GM12878 (cell line): ENCODE data around the gene KMT2E. TPM values are rescaled to one million over a fixed set of nuclear protein-coding genes. Genes with fewer than 3 reads are reported as not detected.

Experiments used
- CTCF ChIP-seq, 3 experiments: IDR thresholded peaks in 2 of 3; conservative IDR thresholded peaks in 1 of 3; 2 replicates each; pipeline ENCODE4 v1.5.1; 2011; ENCODE audit warnings: low read depth in 3 of 3, low read length in 3 of 3, mild to moderate bottlenecking in 3 of 3, control low read depth in 2 of 3, moderate library complexity in 2 of 3, inconsistent platforms in 1 of 3, mixed read lengths in 1 of 3; ENCODE audit not compliant: control insufficient read depth in 2 of 3, insufficient read depth in 1 of 3; ENCODE audit errors: extremely low read depth in 1 of 3
- IKZF2 ChIP-seq, 2 experiments: fragments of 450-650 bp; IDR thresholded peaks; 2 replicates each; pipeline ENCODE4 v1.6.1; 2017; ENCODE audit warnings: mild to moderate bottlenecking in 2 of 2, moderate library complexity in 2 of 2
- JUND ChIP-seq: IDR thresholded peaks from 2 replicates; pipeline ENCODE4 v1.6.1; 2012; ENCODE audit warnings: low read depth, mild to moderate bottlenecking, low read length, improper control_type of control experiment, moderate library complexity
- MXI1 ChIP-seq: fragments of 150-350 bp; IDR thresholded peaks from 2 replicates; pipeline ENCODE4 v1.6.1; 2011; ENCODE audit warnings: low read depth, mild to moderate bottlenecking, inconsistent platforms, low read length, improper control_type of control experiment
- MYC ChIP-seq: IDR thresholded peaks from 2 replicates; pipeline ENCODE4 v1.6.1; 2011; ENCODE audit warnings: mild to moderate bottlenecking, low read length, moderate library complexity, inconsistent platforms; ENCODE audit not compliant: insufficient read depth, insufficient replicate concordance, insufficient read length, severe bottlenecking
- POLR2AphosphoS2 ChIP-seq: IDR thresholded peaks from 2 replicates; pipeline ENCODE4 v1.6.1; 2011; ENCODE audit warnings: low read depth, mild to moderate bottlenecking, low read length, improper control_type of control experiment, moderate library complexity
- REST ChIP-seq: IDR thresholded peaks from 2 replicates; pipeline ENCODE4 v1.6.1; 2012; ENCODE audit warnings: mild to moderate bottlenecking, low read depth, low read length
- SREBF1 ChIP-seq: IDR thresholded peaks from 2 replicates; pipeline ENCODE4 v1.6.1; 2012; ENCODE audit warnings: mild to moderate bottlenecking, low read length
- SUPT20H ChIP-seq: IDR thresholded peaks from 2 replicates; pipeline ENCODE4 v1.6.1; 2011; ENCODE audit warnings: low read depth, mild to moderate bottlenecking, low read length, moderate library complexity, borderline replicate concordance; ENCODE audit not compliant: control insufficient read depth
- polyA plus RNA-seq, 11 experiments: library from polyadenylated mRNA; depleted of rRNA in 4 of 11; unstranded in 6 of 11; stranded (reverse) in 5 of 11; fragments of >200 nt; fragmentation: Nextera tagmentation in 4 of 11; fragmentation: Illumina TruSeq in 1 of 11; extraction: Ambion mirVana in 4 of 11; extraction: Trizol in 1 of 11; gene quantifications; 1 replicate in 1 of 11; 2 replicates in 10 of 11; pipeline versions ENCODE4 v1.2.1 to v1.2.3, GENCODE V29; 2011 to 2016; ENCODE audit warnings: inconsistent platforms in 2 of 11, missing spikeins in 2 of 11, low read depth in 1 of 11
- total RNA-seq, 4 experiments: library from RNA; depleted of rRNA in 3 of 4; stranded (reverse); fragments of >200 nt in 3 of 4; fragmentation: Illumina TruSeq in 1 of 4; extraction: Trizol in 1 of 4; gene quantifications; 2 replicates each; pipeline versions ENCODE4 v1.2.1 to v1.2.3, GENCODE V29; 2013 to 2021

The KMT2E gene
- total and polyA plus RNA-seq, 10 of the 15 experiments (the other 5 are each of a cell fraction or from before 2014, with no cell fraction given): 13.2 to 68.1 (median 34.1) TPM

GRCh38 chr7:104966022-104966421 is 48.0 kb upstream of the KMT2E start (continued):
- no peak for TF ChIP-seq CTCF (IDR thresholded peaks at IDR 0.05 in 2 of 3, conservative IDR thresholded peaks at IDR 0.05 in 1 of 3; ENCODE audit: control insufficient read depth in 2 of 3, extremely low read depth in 1 of 3, insufficient read depth in 1 of 3, low read depth in 3 of 3, low read length in 3 of 3)
- no peak for TF ChIP-seq MXI1
- TF ChIP-seq MYC: no peak
- no peak for TF ChIP-seq REST
- TF ChIP-seq JUND: no peak
- no peak for TF ChIP-seq POLR2AphosphoS2
- TF ChIP-seq IKZF2 (IDR thresholded peaks at IDR 0.05): no peak
- TF ChIP-seq SUPT20H: no peak
- no peak for TF ChIP-seq SREBF1
